ENCODE data around the gene CCDC40. TPM values are rescaled to one million over a fixed set of nuclear protein-coding genes. Genes with fewer than 3 reads are reported as not detected.

Gene CCDC40
- total RNA-seq, 1 donor = 6.9 TPM

DNA sequence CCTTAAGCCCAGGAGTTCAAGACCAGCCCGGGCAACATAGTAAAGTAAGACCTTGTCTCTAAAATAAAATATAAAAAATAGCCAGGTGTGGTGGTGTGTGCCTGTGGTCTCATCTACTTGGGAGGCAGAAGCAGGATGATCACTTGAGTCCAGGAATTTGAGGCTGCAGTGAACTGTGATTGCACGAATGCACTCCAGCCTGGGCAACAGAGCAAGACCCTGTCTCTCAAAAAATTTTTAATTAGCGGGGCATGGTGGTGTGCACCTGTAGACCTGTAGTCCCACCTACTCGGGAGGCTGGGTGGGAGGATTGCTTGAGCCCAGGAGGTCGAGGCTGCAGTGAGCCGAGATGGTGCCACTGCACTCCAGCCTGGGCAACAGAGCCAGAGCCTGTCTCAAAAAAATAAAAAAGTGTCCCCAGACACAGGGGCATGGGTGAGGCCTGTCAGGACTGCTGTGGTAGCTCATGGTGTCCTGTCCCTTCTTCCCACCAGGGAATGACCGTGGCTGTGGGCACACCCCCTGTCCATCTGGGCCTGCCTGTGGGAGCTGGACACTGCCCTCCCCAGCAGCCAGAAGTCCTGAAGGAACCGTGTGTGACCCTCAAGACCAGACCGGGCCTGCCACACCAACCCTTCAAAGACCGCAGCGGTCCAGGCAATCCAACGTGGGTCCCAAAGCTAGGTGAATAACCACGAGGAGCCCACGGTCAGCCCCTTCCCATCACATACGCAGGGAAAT, 34.1 kb downstream of the CCDC40 start:
- H3K4me3 ChIP-seq (ENCODE audit: low read depth, low read length) = peak overlapping the region; percentile 10
- no peak for DNase-seq (ENCODE audit: low read depth)
- TF ChIP-seq, protein P1, sequence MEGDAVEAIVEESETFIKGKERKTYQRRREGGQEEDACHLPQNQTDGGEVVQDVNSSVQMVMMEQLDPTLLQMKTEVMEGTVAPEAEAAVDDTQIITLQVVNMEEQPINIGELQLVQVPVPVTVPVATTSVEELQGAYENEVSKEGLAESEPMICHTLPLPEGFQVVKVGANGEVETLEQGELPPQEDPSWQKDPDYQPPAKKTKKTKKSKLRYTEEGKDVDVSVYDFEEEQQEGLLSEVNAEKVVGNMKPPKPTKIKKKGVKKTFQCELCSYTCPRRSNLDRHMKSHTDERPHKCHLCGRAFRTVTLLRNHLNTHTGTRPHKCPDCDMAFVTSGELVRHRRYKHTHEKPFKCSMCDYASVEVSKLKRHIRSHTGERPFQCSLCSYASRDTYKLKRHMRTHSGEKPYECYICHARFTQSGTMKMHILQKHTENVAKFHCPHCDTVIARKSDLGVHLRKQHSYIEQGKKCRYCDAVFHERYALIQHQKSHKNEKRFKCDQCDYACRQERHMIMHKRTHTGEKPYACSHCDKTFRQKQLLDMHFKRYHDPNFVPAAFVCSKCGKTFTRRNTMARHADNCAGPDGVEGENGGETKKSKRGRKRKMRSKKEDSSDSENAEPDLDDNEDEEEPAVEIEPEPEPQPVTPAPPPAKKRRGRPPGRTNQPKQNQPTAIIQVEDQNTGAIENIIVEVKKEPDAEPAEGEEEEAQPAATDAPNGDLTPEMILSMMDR (IDR thresholded peaks at IDR 0.05; ENCODE audit: insufficient read depth, low read depth, low read length) = no peak

DNA sequence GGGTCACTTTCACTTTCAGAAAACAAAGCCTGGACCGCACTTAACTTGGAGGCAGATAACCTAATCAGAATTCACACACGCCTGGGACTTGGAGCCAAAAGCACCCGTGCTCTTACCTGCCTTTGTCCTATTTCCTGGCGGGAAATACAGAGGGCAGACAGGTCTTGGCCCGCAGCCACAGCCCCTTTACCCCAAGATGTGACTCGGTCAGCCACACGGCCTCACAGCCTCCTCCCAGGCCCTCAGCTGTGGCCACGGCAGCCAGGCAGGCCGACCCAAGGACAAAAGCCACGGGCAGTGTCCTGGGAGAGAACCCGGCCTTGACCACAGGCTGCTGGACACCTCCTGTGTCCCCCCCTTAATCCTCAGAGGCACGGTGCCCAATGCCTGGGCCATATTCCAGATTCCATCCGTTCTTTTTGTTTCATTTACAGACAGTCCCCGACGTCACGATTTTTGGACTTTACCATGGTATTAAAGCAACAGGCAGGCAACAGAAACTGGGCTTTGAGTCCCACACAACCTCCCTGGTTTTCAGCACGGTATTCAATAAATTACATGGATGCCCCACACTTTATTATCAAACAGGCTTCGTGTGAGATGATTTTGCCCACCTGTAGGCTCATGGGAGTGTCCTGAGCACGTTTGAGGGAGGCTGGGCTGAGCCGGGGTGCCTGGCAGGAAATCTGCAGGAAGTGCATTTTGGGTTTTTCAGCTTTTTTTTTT, 34.8 kb downstream of the CCDC40 start:
- peak overlapping the region; percentile 15 for H3K4me3 ChIP-seq (ENCODE audit: low read depth, low read length)
- TF ChIP-seq, protein P1 (IDR thresholded peaks at IDR 0.05; ENCODE audit: insufficient read depth, low read depth, low read length) = no peak
- peak; percentile 57 for DNase-seq (ENCODE audit: low read depth)

DNA sequence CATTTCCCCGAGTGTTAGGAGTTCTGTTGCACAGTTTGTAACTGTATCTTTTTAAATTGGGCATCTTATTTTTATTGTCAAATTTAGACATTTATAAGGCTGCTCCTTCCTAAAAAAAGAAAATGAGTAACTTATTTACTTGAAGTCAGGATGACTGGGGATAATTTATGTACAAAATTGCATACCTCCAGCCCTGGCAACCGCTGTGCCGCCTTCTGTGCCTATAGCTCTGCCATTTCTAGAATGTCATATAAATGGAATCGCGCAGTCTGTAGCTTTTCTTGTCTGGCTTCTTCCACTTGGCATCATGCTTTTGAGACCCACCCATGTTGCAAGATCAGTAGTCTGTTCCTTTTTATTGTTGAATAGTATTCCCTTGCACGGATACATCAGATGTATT, 36.0 kb downstream of the CCDC40 start:
- DNase-seq (ENCODE audit: low read depth) = no peak
- TF ChIP-seq, protein P1 (IDR thresholded peaks at IDR 0.05; ENCODE audit: insufficient read depth, low read depth, low read length) = no peak
- no peak overlapping the region for H3K4me3 ChIP-seq (ENCODE audit: low read depth, low read length)

DNA sequence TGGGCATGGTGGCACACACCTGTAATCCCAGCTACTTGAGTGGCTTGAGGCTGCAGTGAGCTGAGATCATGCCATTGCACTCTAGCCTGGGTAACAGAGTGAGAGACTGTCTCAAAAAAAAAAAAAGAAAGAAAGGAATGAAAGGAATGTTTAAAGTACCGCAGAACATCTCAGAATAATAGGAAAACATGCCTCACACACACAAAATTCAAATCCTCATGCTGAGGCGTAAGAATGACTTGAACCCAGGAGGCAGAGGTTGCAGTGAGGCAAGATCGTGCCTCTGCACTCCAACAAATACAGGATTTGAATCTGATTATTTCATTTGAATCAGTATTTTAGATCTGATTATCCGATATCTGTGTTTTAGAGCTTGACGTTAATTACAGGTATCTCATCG, 43.6 kb downstream of the CCDC40 start:
- TF ChIP-seq, protein P1 (IDR thresholded peaks at IDR 0.05; ENCODE audit: insufficient read depth, low read depth, low read length) = no peak
- H3K4me3 ChIP-seq (ENCODE audit: low read depth, low read length) = no peak overlapping the region
- no peak for DNase-seq (ENCODE audit: low read depth)

DNA sequence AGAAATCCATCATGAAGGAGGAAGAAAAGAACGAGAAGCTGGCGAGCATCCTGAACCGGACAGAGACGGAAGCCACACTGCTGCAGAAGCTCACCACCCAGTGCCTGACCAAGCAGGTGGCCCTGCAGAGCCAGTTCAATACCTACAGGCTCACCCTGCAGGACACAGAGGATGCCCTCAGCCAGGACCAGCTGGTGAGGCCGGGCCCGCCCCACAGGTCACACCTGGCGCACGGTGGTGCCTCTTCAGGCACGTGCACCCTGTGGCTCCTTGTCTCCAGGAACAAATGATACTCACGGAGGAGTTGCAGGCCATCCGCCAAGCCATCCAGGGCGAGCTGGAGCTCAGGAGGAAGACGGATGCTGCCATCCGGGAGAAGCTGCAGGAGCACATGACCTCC, 45.2 kb downstream of the CCDC40 start:
- TF ChIP-seq, protein P1 (IDR thresholded peaks at IDR 0.05; ENCODE audit: insufficient read depth, low read depth, low read length) = no peak
- no peak overlapping the region for H3K4me3 ChIP-seq (ENCODE audit: low read depth, low read length)
- DNase-seq (ENCODE audit: low read depth) = no peak

DNA sequence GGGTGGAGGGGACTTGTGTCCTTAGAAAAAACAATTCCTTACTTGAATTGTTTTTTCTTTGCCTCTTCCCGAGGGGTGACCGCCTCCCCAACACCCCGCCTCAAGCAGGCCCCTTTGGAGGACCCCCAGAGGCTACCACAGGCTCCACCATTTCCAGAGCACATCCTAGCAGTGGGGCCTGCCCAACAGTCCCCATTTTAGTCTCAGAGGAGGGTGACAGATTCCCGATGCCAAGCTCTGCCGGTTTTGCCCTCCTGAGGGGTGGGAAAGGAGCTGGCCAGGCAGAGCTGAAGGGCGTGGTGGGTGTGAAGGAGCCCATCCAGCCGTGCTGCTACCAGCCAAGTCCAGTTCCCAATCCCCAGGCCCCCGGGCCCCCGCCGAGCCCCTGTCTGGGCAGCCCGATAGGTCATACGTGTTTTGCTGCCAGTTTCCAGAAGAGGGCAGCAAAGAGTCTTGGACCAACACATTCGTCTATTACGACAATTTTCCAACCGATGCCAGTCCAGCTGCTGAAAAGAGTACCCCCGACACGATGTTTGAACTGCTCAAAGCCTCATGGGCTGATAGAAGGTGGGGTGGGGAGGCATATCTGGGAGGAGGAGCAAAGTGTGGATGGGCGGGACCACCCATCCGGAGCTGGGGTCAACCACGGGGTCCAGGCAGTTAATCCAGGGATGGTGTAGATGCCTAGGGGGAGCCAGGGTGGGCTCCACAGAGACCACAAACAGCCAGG, 46.1 kb downstream of the CCDC40 start:
- no peak overlapping the region for H3K4me3 ChIP-seq (ENCODE audit: low read depth, low read length)
- peak; percentile 78 for DNase-seq (ENCODE audit: low read depth)

More for the DNA sequence above, 46.1 kb downstream of the CCDC40 start:
- TF ChIP-seq, protein P1 (IDR thresholded peaks at IDR 0.05; ENCODE audit: insufficient read depth, low read depth, low read length) = peak; percentile 72

Measured in fibroblast of villous mesenchyme (primary cell).